Activated CD4-positive, alpha-beta T cell treated with anti-CD3 and anti-CD28 coated beads, Interleukin-2, amount 50 U/mL, for 16 hours (primary cell): ENCODE measurements around the gene MAML1.

ENCODE experiments used
- DNase-seq: peaks from one replicate; pipeline ENCODE4 v3.0.0-alpha.2; 2020

The MAML1 gene

DNA sequence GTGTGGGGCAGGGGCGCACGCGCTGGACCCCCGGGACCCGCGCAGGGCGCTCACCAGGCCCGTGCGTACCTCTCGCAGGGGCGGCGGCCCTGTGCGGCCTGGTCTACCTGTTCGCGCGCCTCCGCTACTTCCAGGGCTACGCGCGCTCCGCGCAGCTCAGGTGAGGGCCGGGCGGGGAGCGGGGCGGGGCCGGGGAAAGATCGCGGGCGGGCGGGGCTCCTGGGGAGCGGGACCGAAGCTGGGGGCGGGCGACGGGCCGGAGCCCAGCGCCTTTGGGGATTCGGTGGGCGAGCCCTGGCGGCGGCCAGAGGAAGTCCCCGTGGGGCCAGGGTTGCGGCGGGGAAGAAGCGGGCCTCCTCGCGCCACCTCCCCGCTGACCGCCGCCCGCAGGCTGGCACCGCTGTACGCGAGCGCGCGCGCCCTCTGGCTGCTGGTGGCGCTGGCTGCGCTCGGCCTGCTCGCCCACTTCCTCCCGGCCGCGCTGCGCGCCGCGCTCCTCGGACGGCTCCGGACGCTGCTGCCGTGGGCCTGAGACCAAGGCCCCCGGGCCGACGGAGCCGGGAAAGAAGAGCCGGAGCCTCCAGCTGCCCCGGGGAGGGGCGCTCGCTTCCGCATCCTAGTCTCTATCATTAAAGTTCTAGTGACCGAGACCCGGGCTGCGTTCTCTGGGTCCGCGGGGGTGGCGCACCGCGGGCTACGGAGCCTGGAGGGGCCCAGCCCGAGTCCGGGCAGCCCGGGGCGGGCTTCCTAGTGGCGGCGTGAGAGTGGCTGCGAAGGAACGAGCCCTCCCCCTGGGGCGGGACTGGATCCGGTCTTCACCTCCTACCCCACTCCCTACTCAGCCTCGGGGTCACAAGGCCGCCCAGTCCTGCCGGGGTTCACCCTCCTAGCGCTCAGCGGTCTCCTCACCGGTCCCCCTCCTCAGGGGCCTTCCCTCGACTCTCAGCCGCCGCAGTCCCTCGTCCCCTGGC lies 63.5 kb downstream of the MAML1 start:
- peak; percentile 66 for DNase-seq

GRCh38 chr5:179796877-179797608 lies 64.4 kb downstream of the MAML1 start:
- no peak for DNase-seq

GRCh38 chr5:179797741-179798140 lies 65.1 kb downstream of the MAML1 start:
- DNase-seq: no peak

GRCh38 chr5:179798144-179798770 lies 65.6 kb downstream of the MAML1 start:
- no peak for DNase-seq

DNA sequence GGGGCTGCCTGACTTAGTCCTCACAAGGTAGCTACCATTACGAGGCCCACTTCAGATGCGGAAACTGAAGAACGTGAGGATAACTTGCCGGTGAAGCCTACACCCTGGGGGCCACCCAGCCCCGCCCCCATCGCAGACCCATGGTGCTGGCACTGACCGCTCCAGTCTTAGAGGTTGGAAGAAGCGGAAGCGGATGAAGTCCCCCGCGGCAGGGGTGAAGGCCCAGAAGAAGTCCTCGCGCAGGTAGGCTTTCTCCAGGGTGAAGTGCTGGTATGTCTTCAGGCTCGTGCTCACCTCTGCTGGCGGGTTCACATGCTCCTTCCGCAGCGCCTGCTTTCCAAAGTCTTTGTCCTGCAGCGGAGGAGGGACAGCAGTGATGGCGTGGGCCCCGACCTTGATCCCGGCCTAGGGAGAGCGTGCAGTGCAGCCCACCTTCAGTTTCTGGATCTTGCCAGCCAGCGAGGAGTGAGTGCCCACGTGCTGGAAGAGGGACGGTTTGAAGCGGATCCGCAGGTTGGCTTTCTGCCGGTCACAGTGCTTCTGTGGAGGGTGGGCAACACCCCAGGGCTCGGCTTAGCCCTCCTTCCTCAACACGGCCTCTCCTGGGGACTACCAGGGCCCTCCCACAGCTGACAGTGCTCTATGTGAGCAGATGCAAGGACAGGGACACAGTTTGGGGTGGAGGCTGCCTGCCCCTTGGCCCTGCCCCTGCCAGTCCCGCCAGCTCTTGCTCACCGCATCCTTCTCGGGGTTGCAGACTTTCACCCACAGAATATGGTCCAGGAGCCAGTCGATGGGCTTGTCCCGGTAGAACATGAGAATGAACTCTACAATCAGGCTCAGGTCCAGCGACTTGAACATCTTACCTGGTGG lies 66.4 kb downstream of the MAML1 start:
- DNase-seq: no peak

DNA sequence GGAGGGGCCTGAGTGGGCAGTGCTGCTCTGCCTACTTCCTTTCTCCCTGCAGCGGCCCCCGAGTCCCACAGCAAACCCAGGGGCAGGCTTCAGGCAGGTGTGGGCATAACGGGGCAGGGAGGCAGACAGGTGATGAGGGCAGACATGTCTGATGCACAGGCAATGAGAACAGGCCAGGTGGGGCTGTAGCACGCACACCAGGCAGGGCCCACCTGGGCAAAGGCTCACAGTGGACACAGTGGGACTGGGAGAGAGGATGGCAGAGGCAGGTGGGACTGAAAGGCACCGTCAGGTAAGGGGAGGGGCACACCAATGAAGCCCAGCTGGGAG lies 67.0 kb downstream of the MAML1 start:
- DNase-seq: no peak

- no peak for DNase-seq
Observed at GRCh38 chr5:179800071-179800695, 67.6 kb downstream of the MAML1 start.

DNA sequence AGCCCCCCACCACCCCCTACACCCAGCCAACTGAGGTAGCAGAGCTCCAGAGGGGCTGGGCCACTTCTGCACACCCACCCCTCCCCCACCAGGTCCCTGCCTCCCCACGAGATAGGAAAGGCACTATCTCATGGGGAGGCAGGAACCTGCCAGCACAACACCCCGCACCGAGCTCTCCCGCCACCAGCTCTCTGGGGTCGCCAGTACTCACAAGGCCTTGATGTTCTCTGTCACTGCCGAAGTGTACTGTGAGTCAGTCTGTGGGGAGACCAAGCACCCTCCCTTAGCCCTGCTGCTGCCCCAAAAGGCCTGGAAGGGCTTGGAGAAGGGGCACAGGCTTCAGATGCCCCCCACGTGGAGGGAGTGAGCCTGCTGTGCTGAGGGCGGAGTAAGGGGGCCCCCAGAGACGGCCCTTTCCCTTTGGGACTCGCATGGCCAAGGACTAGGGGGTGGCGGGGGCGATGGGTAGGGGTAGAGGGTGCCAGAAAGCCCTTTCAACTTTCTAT lies 68.1 kb downstream of the MAML1 start:
- DNase-seq: no peak

- DNase-seq: peak; percentile 83
Observed at GRCh38 chr5:179801304-179802206, 68.9 kb downstream of the MAML1 start.

DNA sequence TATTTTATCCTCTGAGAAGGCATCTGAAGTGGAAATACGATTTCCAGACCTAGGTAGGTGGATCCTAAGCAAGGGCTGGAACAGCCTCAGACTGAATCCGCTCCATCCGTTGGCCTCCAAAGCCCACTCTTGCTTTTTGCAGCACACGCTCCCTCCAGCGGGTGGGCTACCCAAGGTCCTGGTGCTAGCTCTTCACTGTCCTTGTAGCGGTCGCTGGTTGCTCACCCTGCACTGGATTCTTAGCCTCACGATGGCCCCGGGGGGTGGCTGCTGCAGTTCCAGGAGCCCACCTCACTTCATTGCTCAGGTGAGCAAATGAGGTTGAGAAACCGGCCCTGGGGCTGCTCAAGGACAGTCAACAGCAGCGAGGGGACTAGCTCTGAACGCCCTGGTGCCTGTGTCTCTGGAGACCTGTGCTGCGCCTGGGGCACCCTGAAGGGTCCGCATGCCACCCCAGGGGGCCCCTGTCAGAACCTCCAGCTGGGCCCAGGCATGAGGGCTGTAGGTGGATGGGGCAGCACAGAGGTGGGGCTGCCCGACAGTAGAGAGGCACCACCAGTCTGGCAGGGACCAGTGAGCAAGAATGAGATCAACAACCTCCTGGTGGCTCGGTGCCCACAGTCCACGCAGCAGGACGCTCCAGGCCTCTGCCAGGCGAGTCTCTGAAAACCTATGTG lies 69.7 kb downstream of the MAML1 start:
- no peak for DNase-seq

DNA sequence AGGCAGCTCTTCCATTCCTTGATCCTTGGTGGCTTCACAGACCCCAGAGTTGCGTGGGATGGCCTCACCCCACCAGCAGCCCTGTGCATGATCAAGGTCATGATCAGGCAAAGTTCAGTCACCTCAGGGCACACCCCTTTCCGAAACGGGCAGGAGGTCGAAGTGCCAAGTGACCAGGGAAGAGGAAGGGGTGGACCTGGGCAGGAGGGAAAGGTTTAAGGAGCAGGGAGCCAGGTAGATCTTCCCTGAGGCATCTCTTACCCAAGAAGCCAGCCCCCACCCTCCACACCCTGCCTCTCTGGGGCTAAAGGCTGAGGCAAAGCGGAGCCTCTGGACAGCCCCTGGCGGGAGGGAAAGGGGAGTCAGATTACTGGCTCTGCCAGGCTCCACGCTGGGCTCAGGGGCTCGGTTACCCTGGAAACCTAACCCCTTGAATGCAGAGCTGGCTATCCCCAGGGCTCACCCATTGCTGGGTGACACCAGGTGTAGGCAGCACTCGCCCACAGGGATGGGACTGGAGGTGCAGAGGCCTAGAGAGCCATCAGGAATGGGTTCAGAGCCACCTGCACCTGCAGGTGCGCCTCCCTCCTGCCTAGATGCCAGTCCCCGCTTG lies 70.4 kb downstream of the MAML1 start:
- no peak for DNase-seq

- no peak for DNase-seq
Observed at GRCh38 chr5:179803651-179804554, 71.3 kb downstream of the MAML1 start.

- no peak for DNase-seq
Observed at GRCh38 chr5:179804555-179804947, 71.9 kb downstream of the MAML1 start.

DNA sequence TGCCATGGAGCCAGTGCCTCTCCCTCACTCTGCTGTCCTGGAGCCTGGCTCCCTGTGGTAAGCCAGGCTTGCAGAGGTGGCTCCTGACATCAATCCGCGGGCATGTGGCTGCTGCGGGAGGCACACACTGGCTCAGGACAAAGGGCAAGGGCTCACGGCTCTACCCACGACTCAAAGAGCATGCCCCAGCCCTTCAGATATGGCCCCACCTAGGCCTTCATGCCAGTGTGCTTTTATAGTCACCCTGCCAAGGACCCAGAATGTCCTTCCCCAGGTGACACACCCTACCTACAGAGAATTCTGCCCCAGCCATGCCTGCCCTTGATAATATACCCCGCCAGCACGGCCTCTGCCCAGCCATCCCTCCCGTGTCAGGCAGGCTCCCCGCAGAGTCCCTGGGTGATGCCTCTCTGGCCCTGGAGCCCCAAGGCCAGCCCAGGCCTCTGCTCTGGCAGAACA lies 72.5 kb downstream of the MAML1 start:
- DNase-seq: no peak

GRCh38 chr5:179805529-179806249 lies 73.1 kb downstream of the MAML1 start:
- DNase-seq: no peak

GRCh38 chr5:179806250-179807048 lies 73.8 kb downstream of the MAML1 start, which contains the start of gene MGAT4B:
Gene MGAT4B, minus strand, starts transcription at chr5:179806866. Its CDS starts 283 bp downstream, at chr5:179806583.
- DNase-seq: peak; percentile 74
